HG02763 (cell line): ENCODE data around the gene ZFR2.
"Not testable (repeated sequence)": the region's sequence is repeated elsewhere in the genome, so short reads cannot be mapped to it uniquely, and the experiment has no call there.

Source experiments
- ATAC-seq: cut with Tn5 transposase; IDR thresholded peaks from one replicate; pipeline ENCODE4 v1.9.1; 2021; ENCODE audit warnings: mild to moderate bottlenecking, moderate library complexity; ENCODE audit not compliant: unreplicated experiment

Gene ZFR2

GRCh38 chr19:3874695-3875094 is 5.9 kb upstream of the ZFR2 start:
- not testable (repeated sequence) for ATAC-seq

DNA sequence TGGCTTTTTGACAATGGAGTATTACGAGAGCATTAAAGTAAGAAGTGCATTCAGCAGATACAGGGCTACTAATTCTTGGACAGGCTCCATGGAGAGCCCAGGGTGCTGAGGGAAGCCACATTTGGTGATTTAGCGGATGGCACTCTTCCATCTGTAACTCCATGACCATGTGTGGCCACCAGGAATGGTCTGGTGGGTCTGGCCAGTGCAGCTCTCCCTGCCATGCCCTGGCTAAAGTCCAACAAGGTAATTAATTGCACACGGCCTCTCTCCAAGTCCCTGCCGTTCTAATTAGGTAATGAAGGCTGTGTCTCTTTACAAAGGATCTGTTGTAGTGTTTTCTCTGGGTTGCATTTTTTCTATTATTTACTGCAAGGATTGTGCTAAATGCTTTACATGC is 4.3 kb upstream of the ZFR2 start:
- ATAC-seq, result no peak

DNA sequence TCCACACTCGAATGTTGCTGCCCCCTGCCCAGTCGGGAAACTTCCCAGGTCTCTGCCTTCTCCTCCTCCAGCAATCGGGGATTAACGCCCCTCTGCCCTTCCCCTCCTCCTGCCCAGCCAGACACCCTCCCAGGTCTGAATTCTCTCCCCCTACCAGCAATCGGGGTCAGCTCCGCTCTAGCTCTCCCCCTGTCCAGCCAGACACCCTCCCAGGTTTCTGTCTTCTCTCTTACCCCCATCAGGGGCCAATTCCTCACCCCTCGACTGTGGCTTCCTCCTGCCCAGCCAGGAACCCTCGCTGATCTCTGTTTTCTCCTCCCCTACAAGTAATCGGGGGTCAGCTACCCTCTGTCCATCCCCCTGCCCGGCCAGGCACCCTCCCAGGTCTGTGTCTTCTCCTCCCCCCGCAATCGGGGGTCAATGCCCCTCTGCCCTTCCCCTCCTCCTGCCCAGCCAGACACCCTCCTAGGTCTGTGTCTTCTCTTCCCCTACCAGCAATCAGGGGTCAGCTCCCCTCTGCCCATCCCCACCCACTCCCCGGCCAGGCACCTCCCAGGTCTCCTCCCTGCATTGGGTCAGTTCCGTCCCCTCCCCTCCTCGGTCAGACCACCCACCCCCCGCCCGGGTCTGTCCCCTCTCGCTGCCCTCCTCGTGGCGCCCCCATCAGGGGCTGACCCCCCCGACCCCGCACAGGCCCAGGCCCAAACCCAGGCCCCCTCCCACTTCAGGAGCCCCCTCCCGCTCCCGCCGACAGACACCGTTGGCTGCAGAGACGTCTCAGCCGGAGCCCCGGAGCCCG is 668 bp downstream of the ZFR2 start:
- no peak for ATAC-seq

DNA sequence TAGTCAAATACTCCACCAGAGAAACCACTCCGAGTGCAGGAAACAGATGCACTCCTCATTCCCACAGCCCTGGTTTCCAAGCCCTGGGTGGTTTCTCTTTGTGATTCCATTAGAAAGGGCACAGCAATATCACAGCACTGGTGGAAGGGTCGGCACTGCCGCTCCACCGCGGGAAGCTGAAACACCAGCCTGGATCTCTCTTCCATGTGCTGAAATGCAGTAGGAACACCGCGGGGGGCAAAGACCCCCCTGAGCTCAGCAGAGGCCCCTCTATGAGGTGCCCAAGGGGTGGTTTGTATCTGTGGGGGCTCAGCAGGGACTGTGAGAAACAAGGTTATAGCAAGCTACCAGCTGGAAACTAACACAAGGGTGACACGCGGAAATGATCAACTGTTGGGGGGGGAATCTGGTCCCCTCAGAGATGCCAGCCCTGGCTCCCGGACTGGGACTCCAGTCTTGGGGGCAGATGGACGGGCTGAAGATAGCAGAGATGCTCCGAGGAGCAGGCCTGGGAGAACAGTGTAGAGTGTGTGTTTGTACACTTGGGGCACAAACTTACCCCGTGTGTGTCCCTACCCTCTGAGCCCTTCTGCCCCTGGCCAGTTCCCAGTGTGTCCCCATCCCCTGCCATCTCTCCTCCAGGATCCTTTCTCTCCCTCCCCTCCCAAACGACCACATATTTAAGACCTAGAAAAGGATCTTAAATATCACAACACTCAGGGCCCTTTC is 1.8 kb downstream of the ZFR2 start:
- no peak for ATAC-seq

DNA sequence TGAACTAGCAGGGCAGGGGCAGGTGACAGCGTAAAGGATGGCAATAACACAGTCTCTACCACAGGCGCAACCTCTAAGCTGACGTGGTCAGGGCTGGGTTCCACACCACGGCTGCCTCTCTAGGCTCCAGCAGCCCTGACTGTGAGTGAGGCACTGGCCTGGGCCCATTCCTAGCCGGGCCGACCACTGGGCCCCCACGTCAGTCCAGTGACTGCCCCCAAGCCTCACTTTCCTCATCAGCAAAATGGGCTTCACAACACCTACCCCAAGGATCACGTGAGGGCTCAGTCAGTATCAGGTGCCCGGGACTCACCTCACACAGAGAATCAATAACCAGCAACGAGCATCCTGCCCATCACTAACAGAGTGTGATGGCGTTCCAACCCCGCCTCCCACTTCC is 5.2 kb downstream of the ZFR2 start:
- ATAC-seq, result no peak

DNA sequence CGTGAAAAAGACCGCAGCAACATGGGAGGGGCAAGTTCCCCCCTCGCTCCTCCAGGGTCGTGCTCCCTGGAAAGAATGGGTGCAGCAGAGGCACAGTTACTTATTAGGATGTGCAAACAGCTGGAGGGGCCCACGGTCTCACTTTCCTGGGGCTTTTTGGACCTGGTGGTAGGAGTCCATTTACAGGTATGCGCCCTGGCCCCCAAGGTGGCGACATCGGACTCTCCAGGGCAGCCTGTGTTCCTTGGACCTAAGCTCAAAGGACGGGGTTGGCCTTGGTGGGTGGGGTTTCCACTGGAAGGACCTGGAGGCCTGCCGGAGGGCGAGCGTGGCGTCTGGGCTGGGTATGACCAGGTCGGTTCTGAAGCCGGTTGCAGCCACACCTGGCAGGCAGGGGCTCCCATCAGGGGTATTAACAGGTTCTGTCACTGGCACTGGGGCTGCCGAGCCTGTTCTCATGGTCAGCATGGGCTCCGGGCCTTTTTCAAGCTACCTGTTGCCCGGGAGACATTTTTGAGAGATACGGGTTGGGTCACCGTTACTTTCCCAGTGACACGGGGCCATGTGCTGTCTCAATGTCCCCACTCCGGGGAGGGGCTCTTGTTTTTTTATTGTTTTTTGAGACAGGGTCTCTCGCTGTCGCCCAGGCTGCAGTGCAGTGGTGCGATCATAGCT is 5.9 kb downstream of the ZFR2 start:
- ATAC-seq, result no peak

DNA sequence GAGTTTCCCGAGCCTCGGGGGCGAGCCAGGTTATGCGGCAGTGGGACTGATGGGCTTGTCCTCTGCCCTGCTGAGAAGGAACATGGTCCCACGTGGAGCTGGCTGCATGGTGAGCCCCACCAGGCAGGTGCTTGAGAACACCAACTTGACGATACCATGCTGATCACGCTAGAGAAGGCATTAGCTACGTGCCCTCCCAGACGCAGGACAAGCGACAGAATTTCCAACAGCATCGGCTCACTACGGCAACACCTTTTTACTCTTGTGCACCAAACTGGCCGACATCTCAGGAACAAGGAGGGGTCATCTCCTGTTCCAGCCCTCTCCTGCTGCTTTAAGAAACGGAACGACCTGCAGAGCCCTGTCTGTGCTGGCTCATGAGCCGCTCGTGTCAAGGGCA is 8.3 kb downstream of the ZFR2 start:
- no peak for ATAC-seq

DNA sequence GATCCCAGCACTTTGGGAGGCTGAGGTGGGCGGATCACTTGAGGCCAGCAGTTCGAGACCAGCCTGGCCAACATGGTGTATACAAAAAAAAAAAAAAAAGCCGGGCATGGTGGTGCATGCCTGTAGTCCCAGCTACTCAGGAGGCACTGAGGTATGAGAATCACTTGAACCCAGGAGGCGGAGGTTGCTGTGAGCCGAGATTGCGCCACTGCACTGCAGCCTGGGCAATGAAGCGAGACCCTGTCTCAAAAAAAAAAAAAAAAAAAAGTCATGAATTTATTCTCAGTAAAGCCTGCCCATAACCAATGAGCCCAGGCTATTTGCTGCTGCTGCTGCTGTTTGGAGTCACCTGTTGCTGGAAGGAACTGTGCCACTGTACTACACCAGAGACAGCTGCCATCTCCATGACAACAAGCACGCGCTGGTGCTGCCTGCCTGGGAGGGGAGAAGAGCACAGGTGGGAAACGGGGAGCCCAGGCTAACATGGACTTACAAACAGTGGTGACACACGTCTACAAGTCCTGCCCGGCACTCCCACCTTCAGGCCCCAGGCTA is 11.3 kb downstream of the ZFR2 start:
- no peak for ATAC-seq

- no peak for ATAC-seq
These were observed 13.5 kb downstream of the ZFR2 start for GRCh38 chr19:3855320-3855719.

DNA sequence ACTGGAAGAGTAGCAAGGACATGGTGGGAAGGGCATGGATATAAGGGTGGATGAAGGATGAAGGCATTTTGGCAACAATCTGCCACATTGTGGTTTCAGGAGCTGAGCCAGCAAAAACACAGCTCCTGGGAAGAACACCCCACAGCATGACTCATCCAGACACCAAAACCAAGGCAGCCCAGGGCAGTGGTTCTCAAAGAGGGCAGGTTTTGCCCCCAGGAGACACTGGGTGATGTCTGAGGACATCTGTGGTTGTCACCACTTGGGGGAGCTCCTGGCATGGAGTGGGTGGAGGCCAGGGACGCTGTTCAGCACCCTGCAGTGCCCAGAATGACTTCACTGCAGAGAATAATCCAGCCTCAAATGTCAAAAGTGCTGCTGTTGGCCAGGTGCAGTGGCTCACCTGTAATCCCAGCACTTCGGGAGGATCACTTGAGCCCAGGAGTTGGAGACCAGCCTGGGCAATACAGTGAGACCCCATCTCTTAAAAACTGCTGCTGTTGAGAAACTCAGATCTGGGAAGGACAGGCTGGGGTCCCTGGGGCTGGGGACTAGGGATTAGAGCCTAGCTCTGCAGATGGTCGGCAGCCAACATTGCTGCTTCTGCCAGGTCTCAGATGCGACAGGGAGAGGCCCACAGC is 16.1 kb downstream of the ZFR2 start:
- no peak for ATAC-seq

- ATAC-seq, result no peak
These were observed 16.7 kb downstream of the ZFR2 start for GRCh38 chr19:3852177-3852511.

- ATAC-seq, result no peak
These were observed 17.3 kb downstream of the ZFR2 start for GRCh38 chr19:3851254-3852176.

DNA sequence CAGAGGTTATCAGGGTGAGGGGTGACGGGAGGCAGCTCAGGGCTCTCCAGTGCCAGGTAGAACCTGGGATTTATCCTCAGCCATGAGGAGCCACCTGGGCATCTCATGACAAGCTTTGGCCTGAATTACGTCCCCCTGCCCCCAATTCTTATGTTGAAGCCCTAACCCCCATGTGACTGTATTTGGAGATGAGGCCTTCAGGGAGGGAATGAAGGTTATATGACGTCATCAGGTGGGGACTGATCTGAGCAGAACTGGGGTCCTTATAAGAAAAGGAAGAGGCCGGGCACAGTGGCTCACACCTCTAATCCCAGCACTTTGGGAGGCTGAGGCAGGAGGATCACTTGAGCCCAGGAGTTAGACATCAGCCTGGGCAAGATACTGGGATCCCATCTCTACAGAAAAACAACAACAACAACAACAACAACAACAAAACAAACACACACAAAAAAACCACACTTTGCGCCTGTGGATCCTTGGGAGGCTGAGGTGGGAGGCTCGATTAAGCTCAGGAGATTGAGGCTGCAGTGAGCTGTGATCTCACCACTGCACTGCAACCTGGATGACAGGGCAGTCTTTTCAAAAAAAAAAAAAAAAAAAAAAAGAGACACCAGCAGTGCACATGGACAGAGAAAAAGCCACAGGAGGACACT is 18.4 kb downstream of the ZFR2 start:
- ATAC-seq, result no peak

- ATAC-seq, result no peak
These were observed 19.1 kb downstream of the ZFR2 start for GRCh38 chr19:3849787-3850186.

GRCh38 chr19:3849092-3849491 is 19.7 kb downstream of the ZFR2 start:
- no peak for ATAC-seq

DNA sequence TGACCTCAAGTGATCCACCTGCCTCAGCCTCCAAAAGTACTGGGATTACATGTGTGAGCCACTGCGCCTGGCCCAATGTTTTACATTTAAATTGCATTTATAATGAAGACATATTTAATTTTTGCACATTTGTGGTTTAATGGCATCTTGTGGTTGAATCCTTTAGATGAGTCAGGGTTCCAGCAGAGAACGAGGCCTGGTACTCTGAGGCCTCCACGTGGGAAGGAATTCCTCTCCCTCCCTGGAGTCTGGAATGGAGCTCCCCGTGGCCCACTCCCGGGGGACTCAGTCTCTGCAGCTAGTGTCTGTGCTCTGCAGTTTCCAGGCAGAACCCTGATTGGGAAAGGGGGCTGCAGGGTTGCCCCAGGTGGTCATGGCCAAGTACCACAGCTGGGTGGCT is 24.2 kb downstream of the ZFR2 start:
- ATAC-seq, result no peak

GRCh38 chr19:3842948-3843347 is 25.9 kb downstream of the ZFR2 start:
- no peak for ATAC-seq

- no peak for ATAC-seq
These were observed 28.0 kb downstream of the ZFR2 start for GRCh38 chr19:3840804-3841203.

DNA sequence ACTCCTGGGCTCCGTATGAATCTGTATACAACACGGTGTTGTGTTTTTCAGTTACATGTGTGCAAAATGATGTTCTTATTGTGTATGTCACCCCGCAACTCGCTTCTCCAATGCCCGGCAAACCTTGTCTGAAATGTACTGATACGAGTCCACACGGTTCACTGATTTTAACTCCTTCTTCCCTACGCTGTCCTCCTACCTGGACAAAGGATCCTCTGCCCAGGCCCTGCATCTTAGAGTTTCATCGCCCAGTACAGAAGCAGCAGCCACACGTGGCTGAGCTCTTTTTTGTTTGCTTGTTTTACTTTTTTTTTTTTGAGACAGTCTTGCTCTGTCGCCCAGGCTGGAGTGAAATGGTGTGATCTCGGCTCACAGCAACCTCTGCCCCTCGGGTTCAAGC is 28.9 kb downstream of the ZFR2 start:
- ATAC-seq, result no peak

DNA sequence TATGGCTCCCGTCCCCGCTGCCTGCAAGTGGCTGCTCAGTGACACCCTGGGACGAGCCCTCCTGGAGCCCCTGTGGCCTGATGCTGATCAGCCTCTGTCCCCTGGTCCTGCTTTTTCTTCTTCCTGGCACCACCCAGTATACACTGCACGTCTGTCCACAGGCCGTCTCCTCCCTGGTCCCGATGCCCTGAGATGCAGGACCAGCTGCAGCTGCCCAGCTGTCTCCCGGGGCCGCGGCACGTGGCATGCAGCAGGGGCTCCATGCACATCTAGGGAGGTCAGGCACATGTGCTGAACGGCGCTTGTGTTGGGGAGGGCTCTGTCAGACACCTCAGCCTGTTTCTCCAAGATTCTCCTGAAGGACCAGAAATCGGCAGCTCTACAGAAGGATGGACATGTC is 30.2 kb downstream of the ZFR2 start:
- ATAC-seq, result no peak
